ENCODE data around the gene SUSD2.
"Not testable (repeated sequence)": the region's sequence is repeated elsewhere in the genome, so short reads cannot be mapped to it uniquely, and the experiment has no call there.

Gene SUSD2

GRCh38 chr22:24191381-24191841, 10.1 kb downstream of the SUSD2 start:
- DNase-seq = no peak

GRCh38 chr22:24191893-24192292, 10.6 kb downstream of the SUSD2 start:
- no peak for DNase-seq

- no peak for DNase-seq
Measured at GRCh38 chr22:24198682-24199052, 17.4 kb downstream of the SUSD2 start.

- DNase-seq = no peak
Measured at GRCh38 chr22:24200619-24201212, 19.4 kb downstream of the SUSD2 start.

- DNase-seq = no peak
Measured at GRCh38 chr22:24201681-24202614, 20.7 kb downstream of the SUSD2 start.

GRCh38 chr22:24203856-24204255, 22.6 kb downstream of the SUSD2 start:
- DNase-seq = not testable (repeated sequence)

- DNase-seq = no peak
Measured at GRCh38 chr22:24205438-24206195, 24.3 kb downstream of the SUSD2 start.

- DNase-seq = not testable (repeated sequence)
Measured at GRCh38 chr22:24206460-24207263, 25.4 kb downstream of the SUSD2 start.

GRCh38 chr22:24207264-24208011, 26.2 kb downstream of the SUSD2 start:
- no peak for DNase-seq

- DNase-seq = no peak
Measured at GRCh38 chr22:24208012-24208749, 26.9 kb downstream of the SUSD2 start.

GRCh38 chr22:24209016-24209415, 27.7 kb downstream of the SUSD2 start:
- DNase-seq = no peak

- no peak for DNase-seq
Measured at GRCh38 chr22:24209687-24210086, 28.4 kb downstream of the SUSD2 start.

- not testable (repeated sequence) for DNase-seq
Measured at GRCh38 chr22:24210409-24210808, 29.1 kb downstream of the SUSD2 start.

- not testable (repeated sequence) for DNase-seq
Measured at GRCh38 chr22:24211716-24212115, 30.4 kb downstream of the SUSD2 start.

GRCh38 chr22:24213111-24213510, 31.8 kb downstream of the SUSD2 start:
- not testable (repeated sequence) for DNase-seq

- no peak for DNase-seq
Measured at GRCh38 chr22:24214467-24215285, 33.4 kb downstream of the SUSD2 start.

GRCh38 chr22:24216541-24217209, 35.4 kb downstream of the SUSD2 start:
- DNase-seq = no peak

GRCh38 chr22:24217384-24217783, 36.1 kb downstream of the SUSD2 start:
- DNase-seq = no peak

GRCh38 chr22:24219750-24220149, 38.5 kb downstream of the SUSD2 start:
- no peak for DNase-seq

- no peak for DNase-seq
Measured at GRCh38 chr22:24224468-24224867, 43.2 kb downstream of the SUSD2 start.
